Prostate gland (tissue), 2 donors: Measurements from ENCODE around the gene NOTCH2.
"Not testable (repeated sequence)": the region's sequence is repeated elsewhere in the genome, so short reads cannot be mapped to it uniquely, and the experiment has no call there.

Experiments
- POLR2A ChIP-seq: fragments of 450-650 bp; IDR thresholded peaks from one replicate; pipeline ENCODE4 v1.6.1; 2016; ENCODE audit warnings: antibody characterized with exemption, mild to moderate bottlenecking
- POLR2AphosphoS5 ChIP-seq: sonication (generic); formaldehyde crosslinking; IDR thresholded peaks from one replicate; pipeline ENCODE4 v1.6.1; 2017; ENCODE audit warnings: antibody characterized with exemption
- TF ChIP-seq, protein P1 (sequence below), 4 experiments: fragments of 200-600 bp in 2 of 4; fragments of 450-650 bp in 2 of 4; sonication (generic) in 2 of 4; IDR thresholded peaks; 1 replicate in 3 of 4; 2 replicates in 1 of 4; pipeline ENCODE4 v1.5.1; 2016 to 2019; ENCODE audit warnings: antibody characterized with exemption in 4 of 4, mild to moderate bottlenecking in 2 of 4, moderate library complexity in 2 of 4

DNA sequence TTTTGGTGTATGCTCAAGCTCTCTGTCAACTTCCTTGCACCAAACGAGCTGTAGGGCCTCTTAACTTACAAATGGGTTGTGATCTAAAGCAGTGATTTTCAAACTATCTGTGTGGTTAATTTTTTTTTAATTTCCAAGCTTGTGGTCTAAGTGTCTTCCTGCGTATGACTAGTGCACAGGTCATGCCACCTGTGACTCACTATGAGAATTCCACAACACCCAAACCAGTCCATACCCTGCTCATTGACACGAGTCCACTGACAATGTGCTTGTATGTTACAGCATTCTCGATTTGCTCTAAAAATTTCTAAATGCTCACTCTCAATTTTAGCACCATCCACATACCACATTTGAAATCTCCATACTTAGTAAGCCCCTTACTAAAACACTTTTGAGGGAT is 18.5 kb upstream of the NOTCH2 start:
- TF ChIP-seq, protein P1, sequence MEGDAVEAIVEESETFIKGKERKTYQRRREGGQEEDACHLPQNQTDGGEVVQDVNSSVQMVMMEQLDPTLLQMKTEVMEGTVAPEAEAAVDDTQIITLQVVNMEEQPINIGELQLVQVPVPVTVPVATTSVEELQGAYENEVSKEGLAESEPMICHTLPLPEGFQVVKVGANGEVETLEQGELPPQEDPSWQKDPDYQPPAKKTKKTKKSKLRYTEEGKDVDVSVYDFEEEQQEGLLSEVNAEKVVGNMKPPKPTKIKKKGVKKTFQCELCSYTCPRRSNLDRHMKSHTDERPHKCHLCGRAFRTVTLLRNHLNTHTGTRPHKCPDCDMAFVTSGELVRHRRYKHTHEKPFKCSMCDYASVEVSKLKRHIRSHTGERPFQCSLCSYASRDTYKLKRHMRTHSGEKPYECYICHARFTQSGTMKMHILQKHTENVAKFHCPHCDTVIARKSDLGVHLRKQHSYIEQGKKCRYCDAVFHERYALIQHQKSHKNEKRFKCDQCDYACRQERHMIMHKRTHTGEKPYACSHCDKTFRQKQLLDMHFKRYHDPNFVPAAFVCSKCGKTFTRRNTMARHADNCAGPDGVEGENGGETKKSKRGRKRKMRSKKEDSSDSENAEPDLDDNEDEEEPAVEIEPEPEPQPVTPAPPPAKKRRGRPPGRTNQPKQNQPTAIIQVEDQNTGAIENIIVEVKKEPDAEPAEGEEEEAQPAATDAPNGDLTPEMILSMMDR (IDR thresholded peaks at IDR 0.05): not testable (repeated sequence)
- not testable (repeated sequence) for TF ChIP-seq POLR2AphosphoS5, POLR2A
